SU-DHL-6 (cell line): ENCODE results near the gene JMJD4.

ENCODE experiments used
- CTCF ChIP-seq: fragments of 200-600 bp; sonication (generic); IDR thresholded peaks from one replicate; pipeline ENCODE4 v1.5.1; 2017; ENCODE audit warnings: antibody characterized with exemption, mild to moderate bottlenecking, low read length, moderate library complexity; ENCODE audit not compliant: insufficient read depth, poor library complexity, severe bottlenecking
- EZH2phosphoT487 ChIP-seq: fragments of 200-600 bp; sonication (generic), shearing (Covaris generic); conservative IDR thresholded peaks from 2 replicates; pipeline ENCODE4 v1.6.1; 2018; ENCODE audit warnings: mild to moderate bottlenecking, antibody characterized with exemption, low read length, moderate library complexity, mixed read lengths

DNA sequence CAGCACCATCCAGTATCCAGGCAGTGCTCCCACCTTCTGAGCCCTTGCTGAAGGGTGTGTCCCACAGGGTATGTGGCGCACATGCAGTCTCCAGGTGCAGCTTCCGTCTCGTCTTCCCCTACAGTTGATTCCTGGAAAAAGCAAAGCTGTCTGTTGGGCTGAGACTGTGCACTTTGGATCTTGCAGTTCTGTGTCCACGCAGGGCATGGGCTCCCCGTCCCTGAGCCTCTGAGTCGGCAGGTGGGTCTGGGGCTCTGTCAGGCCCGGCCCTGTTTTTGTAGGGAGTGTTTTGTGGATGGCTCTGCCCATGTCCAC, 33.0 kb upstream of the JMJD4 start:
- TF ChIP-seq CTCF (no peak), EZH2phosphoT487 (no peak)
